Tibial nerve (tissue), 4 donors: Measurements from ENCODE around the gene DOK7.

ENCODE experiments used
- CTCF ChIP-seq, 5 experiments: fragments of 200-600 bp in 3 of 5; fragments of 450-650 bp in 2 of 5; sonication (generic) in 3 of 5; IDR thresholded peaks; one replicate each; pipeline ENCODE4 v1.5.1; 2016 to 2019; ENCODE audit warnings: antibody characterized with exemption in 5 of 5, mild to moderate bottlenecking in 3 of 5, moderate library complexity in 2 of 5
- EP300 ChIP-seq, 2 donors: sonication (generic); formaldehyde crosslinking; IDR thresholded peaks; one replicate each; pipeline ENCODE4 v1.6.1; 2017; ENCODE audit warnings: antibody characterized with exemption in 2 of 2, mild to moderate bottlenecking in 1 of 2
- POLR2A ChIP-seq, 2 donors: fragments of 450-650 bp; IDR thresholded peaks; one replicate each; pipeline ENCODE4 v1.6.1; 2017; ENCODE audit warnings: antibody characterized with exemption in 2 of 2, mild to moderate bottlenecking in 2 of 2, moderate library complexity in 2 of 2

- no peak for TF ChIP-seq CTCF (IDR thresholded peaks at IDR 0.05)
- no peak for TF ChIP-seq POLR2A (IDR thresholded peaks at IDR 0.05)
- no peak for TF ChIP-seq EP300 (IDR thresholded peaks at IDR 0.05)
Observed at GRCh38 chr4:3468154-3468553, 5.0 kb downstream of the DOK7 start.
